Keratinocyte (primary cell): ENCODE results near the gene PAGE5. TPM values are rescaled to one million over a fixed set of nuclear protein-coding genes. Genes with fewer than 3 reads are reported as not detected.

Source experiments
- DNase-seq: peaks from one replicate; pipeline ENCODE4 v3.0.0-alpha.2; 2011; ENCODE audit warnings: low read depth, missing footprints, low spot score
- FAIRE-seq: peaks from 2 replicates; lab custom pipeline; 2011; peaks lifted over from hg19 to GRCh38; lab: Jason Lieb, UNC
- H2AFZ ChIP-seq: 2 replicates; pipeline ENCODE4 v1.6.0; 2012; ENCODE audit warnings: low read length, control low read depth, inconsistent platforms; ENCODE audit not compliant: control insufficient read depth
- H3K27ac ChIP-seq: 2 replicates; pipeline ENCODE4 v1.5.1; 2011; ENCODE audit warnings: low read length; ENCODE audit not compliant: control insufficient read depth, insufficient read depth
- H3K27me3 ChIP-seq: 3 replicates; pipeline ENCODE4 v1.6.0; 2011; ENCODE audit warnings: low read length; ENCODE audit not compliant: control insufficient read depth, insufficient read depth; ENCODE audit errors: extremely low read depth
- H3K36me3 ChIP-seq, 2 experiments: 2 replicates in 1 of 2; 3 replicates in 1 of 2; pipeline ENCODE4 v1.5.1; 2011; ENCODE audit warnings: low read length in 2 of 2, mild to moderate bottlenecking in 1 of 2; ENCODE audit not compliant: control insufficient read depth in 2 of 2, insufficient read depth in 2 of 2; ENCODE audit errors: extremely low read depth in 1 of 2
- H3K4me1 ChIP-seq: 3 replicates; pipeline ENCODE4 v1.5.1; 2011; ENCODE audit warnings: low read length; ENCODE audit not compliant: control insufficient read depth, insufficient read depth; ENCODE audit errors: extremely low read depth
- H3K4me2 ChIP-seq: 3 replicates; pipeline ENCODE4 v1.6.0; 2011; ENCODE audit warnings: low read depth, low read length; ENCODE audit not compliant: control insufficient read depth, insufficient read depth; ENCODE audit errors: extremely low read depth
- H3K4me3 ChIP-seq, 3 experiments: fragments of 200-600 bp in 1 of 3; sonication (generic) in 1 of 3; 2 replicates in 2 of 3; 3 replicates in 1 of 3; pipeline ENCODE4 v1.5.1; 2011 to 2016; ENCODE audit warnings: low read length in 3 of 3, mild to moderate bottlenecking in 3 of 3, control low read depth in 2 of 3, inconsistent platforms in 1 of 3, low read depth in 1 of 3, mixed read lengths in 1 of 3, mixed run types in 1 of 3, moderate library complexity in 1 of 3; ENCODE audit not compliant: control insufficient read depth in 2 of 3, insufficient read depth in 2 of 3; ENCODE audit errors: extremely low read depth in 1 of 3
- H3K79me2 ChIP-seq: 2 replicates; pipeline ENCODE4 v1.6.0; 2012; ENCODE audit warnings: low read length; ENCODE audit not compliant: control insufficient read depth, insufficient read depth
- H3K9ac ChIP-seq: 3 replicates; pipeline ENCODE4 v1.6.0; 2011; ENCODE audit warnings: low read length; ENCODE audit not compliant: control insufficient read depth, insufficient read depth; ENCODE audit errors: extremely low read depth
- H3K9me1 ChIP-seq: 3 replicates; pipeline ENCODE4 v1.6.0; 2011; ENCODE audit warnings: low read length; ENCODE audit not compliant: control insufficient read depth, insufficient read depth; ENCODE audit errors: extremely low read depth
- H3K9me3 ChIP-seq: 2 replicates; pipeline ENCODE4 v1.5.1; 2012; ENCODE audit warnings: low read depth, low read length; ENCODE audit not compliant: control insufficient read depth
- H4K20me1 ChIP-seq: 3 replicates; pipeline ENCODE4 v1.6.0; 2011; ENCODE audit warnings: low read length; ENCODE audit not compliant: control insufficient read depth, insufficient read depth; ENCODE audit errors: extremely low read depth
- CTCF ChIP-seq, 3 experiments: IDR thresholded peaks in 1 of 3; conservative IDR thresholded peaks in 1 of 3; optimal IDR thresholded peaks in 1 of 3; 2 replicates in 2 of 3; 3 replicates in 1 of 3; pipeline versions ENCODE3 to v1.5.1; 2011; ENCODE audit warnings: low read length in 3 of 3, mild to moderate bottlenecking in 3 of 3, moderate library complexity in 2 of 3, control low read depth in 1 of 3, inconsistent platforms in 1 of 3; ENCODE audit not compliant: insufficient read depth in 2 of 3; ENCODE audit errors: extremely low read depth in 1 of 3
- EZH2 ChIP-seq: IDR thresholded peaks from one replicate; pipeline ENCODE4 v1.6.1; 2012; ENCODE audit warnings: inconsistent platforms, mild to moderate bottlenecking, low read length, moderate library complexity
- dilution Hi-C: fragments of 300-500 bp; cut with MboI; formaldehyde crosslinking; loops from one replicate; pipeline ENCODE4 v1.7.0; 2020; ENCODE audit warnings: low sequenced_read_pairs; ENCODE audit not compliant: extremely low pct_ligation_motif_present
- polyA plus RNA-seq, 5 experiments: library from polyadenylated mRNA; depleted of rRNA in 3 of 5; stranded (reverse) in 3 of 5; stranded (forward) in 1 of 5; unstranded in 1 of 5; fragments of >200 nt; gene quantifications; 1 replicate in 1 of 5; 2 replicates in 3 of 5; 3 replicates in 1 of 5; pipeline versions ENCODE4 v1.2.1 to v1.2.3, GENCODE V29; 2011 to 2012; ENCODE audit warnings: missing spikeins in 2 of 5, low read depth in 1 of 5, low replicate concordance in 1 of 5

The PAGE5 gene
- polyA plus RNA-seq, 1 donor (not counting 4 experiments of a cell fraction or from before 2014, with no cell fraction given): not detected

GRCh38 chrX:55196688-55197087, 23.5 kb upstream of the PAGE5 start:
- Histone ChIP-seq H3K4me3 (no peak overlapping the region), H3K4me1 (no peaks in the 10 kb centered on the region), H3K27ac (no peak overlapping the region), H3K9me3 (no peaks in the 10 kb centered on the region), H3K79me2 (no peaks in the 10 kb centered on the region), H3K9me1 (no peaks in the 10 kb centered on the region), H3K27me3 (no peaks in the 10 kb centered on the region), H2AFZ (no peak overlapping the region), H4K20me1 (no peaks in the 10 kb centered on the region), H3K36me3 (no peaks in the 10 kb centered on the region), H3K9ac (no peak overlapping the region), H3K4me2 (no peak overlapping the region)
- DNase-seq (no peak), FAIRE-seq (no peak)
- TF ChIP-seq EZH2 (no peak), CTCF (optimal IDR thresholded peaks at IDR 0.05 in 1 of 3, IDR thresholded peaks at IDR 0.05 in 1 of 3, conservative IDR thresholded peaks at IDR 0.05 in 1 of 3; ENCODE audit: extremely low read depth in 1 of 3, insufficient read depth in 2 of 3, low read length in 3 of 3) (no peak)
- dilution Hi-C loops: no loop called here

- FAIRE-seq (no peak), DNase-seq (no peak)
- Histone ChIP-seq H2AFZ (no peak overlapping the region), H3K9ac (no peak overlapping the region), H3K4me2 (no peak overlapping the region), H3K79me2 (no peaks in the 10 kb centered on the region), H3K36me3 (no peaks in the 10 kb centered on the region), H3K27ac (no peak overlapping the region), H3K4me1 (no peaks in the 10 kb centered on the region), H3K27me3 (no peaks in the 10 kb centered on the region), H3K4me3 (no peak overlapping the region), H3K9me3 (no peaks in the 10 kb centered on the region), H4K20me1 (no peaks in the 10 kb centered on the region), H3K9me1 (no peaks in the 10 kb centered on the region)
- no peak for TF ChIP-seq EZH2
- TF ChIP-seq CTCF (optimal IDR thresholded peaks at IDR 0.05 in 1 of 3, IDR thresholded peaks at IDR 0.05 in 1 of 3, conservative IDR thresholded peaks at IDR 0.05 in 1 of 3; ENCODE audit: extremely low read depth in 1 of 3, insufficient read depth in 2 of 3, low read length in 3 of 3): no peak
- dilution Hi-C loops: no loop called here
Observed at GRCh38 chrX:55201930-55202579, 18.1 kb upstream of the PAGE5 start.
